DMS 273 (cell line): Measurements from ENCODE around the gene SLC5A12.
"Not testable (repeated sequence)": the region's sequence is repeated elsewhere in the genome, so short reads cannot be mapped to it uniquely, and the experiment has no call there.

Experiments
- DNase-seq: peaks from one replicate; lab custom pipeline; 2025; ENCODE audit not compliant: unreplicated experiment; lab: John Stamatoyannopoulos, UW

Gene SLC5A12

DNA sequence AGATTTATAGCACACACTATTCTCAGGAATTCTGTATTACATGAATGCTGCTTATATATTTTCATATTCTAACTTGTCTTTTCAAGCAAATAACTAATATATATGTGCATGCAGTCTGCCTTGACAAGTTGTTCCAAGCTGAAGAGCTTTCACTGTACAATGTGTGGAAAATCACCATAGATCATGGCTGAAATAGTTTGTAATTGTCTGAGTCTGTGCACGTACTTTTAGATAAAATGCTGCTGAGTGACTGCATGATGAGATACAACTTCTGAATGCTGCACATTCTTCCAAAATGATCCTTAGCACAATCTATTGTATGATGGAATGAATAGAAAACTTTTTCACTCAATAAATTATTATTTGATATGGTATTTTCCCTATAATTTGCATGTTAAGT, 58.9 kb downstream of the SLC5A12 start:
- DNase-seq = no peak

- no peak for DNase-seq
Measured at GRCh38 chr11:26655287-26655686, 66.6 kb downstream of the SLC5A12 start.

DNA sequence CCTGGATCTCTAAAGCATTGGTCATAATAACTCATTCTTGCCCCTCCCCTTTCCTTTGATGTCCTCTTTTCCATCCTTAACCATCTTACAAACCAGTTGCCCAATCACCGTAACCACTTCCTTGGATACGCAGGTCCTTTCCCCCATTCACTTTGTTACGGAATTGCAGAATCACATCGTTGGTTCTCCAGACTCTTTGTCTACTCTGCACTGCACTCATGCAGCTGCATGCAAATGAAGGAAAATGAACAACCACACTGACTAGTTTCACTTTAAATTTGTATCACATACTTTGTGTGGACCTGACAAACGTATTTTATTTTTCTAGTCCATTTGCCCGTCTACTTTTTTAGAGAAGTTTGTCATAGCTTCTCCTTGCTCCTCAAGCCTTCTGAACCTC, 69.9 kb downstream of the SLC5A12 start:
- no peak for DNase-seq

DNA sequence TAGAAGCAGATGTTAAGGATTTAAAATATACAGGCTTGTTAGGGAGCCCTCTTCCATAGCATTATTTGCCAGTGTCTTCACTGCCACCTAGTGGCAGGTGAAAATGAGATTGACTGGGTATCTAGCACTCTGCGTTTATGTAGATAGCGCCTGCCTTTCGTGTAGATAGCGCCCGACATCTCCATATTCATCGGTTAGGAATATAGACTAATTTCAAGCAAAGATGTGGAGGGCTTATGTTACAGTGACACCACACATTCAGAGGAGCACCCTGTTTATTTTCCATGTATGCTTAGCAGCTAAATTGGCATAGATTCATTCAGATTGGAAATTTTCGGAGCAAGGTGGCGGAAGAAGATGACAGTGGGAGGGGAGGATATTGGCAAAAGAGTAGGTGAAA, 72.0 kb downstream of the SLC5A12 start:
- peak; percentile 68 for DNase-seq

- not testable (repeated sequence) for DNase-seq
Measured at GRCh38 chr11:26643314-26643713, 78.5 kb downstream of the SLC5A12 start.

DNA sequence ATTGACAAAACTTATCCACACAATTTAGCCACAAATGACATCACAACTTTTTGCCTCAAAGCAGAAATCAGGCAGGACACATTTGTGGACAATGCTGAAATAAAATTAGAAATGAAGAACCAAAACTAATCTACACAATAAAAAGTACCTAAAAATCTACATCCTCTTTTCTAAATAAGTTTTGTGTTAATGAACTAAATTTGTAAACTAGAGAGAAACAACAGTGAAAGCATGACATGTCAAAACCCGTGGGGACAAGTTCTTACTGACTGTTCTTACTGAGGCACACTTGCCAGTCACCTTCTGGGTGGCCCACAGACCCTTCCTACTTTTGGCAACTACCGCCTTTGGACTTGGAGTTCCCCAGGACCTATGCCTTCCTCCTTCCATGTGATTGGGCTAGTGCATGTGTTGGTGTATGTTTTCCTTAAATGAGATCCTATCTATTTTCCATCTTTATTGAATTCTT, 89.1 kb downstream of the SLC5A12 start:
- no peak for DNase-seq

DNA sequence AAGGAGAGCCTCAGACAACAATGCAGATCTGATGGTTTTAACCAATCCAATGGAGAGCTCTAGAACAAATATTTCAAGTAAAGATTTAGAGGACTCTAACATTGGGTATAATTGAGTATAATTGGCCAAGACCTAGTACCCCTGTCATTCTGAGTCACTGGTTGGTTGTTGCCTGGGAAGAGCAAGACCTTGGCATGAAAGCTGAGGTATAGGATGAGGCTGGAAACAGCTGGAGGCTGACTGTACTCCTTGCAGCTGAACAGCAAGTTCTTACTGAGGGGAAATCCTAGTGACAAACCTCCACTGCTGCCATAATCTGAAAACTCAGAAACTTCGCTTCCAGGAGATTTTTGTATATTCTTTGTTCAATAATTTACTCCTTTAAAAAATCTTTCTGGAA, 95.5 kb downstream of the SLC5A12 start:
- DNase-seq = no peak

GRCh38 chr11:26623076-26623659, 98.7 kb downstream of the SLC5A12 start:
- no peak for DNase-seq

GRCh38 chr11:26622181-26622580, 99.7 kb downstream of the SLC5A12 start:
- no peak for DNase-seq

GRCh38 chr11:26621132-26621531, 100.7 kb downstream of the SLC5A12 start:
- no peak for DNase-seq

- DNase-seq = no peak
Measured at GRCh38 chr11:26620282-26621045, 101.4 kb downstream of the SLC5A12 start.

- DNase-seq = no peak
Measured at GRCh38 chr11:26618441-26618840, 103.4 kb downstream of the SLC5A12 start.
